OCI-LY1 (cell line): ENCODE results near the gene NECAB2.

Experiments used
- H2AFZ ChIP-seq: fragments of 200-600 bp; sonication (generic), shearing (Covaris generic); 2 replicates; pipeline ENCODE4 v1.6.0; 2014; ENCODE audit warnings: antibody characterized with exemption, mild to moderate bottlenecking, low read length
- H3F3A ChIP-seq: fragments of 200-600 bp; sonication (generic), shearing (Covaris generic); 2 replicates; pipeline ENCODE4 v1.6.0; 2014; ENCODE audit warnings: mild to moderate bottlenecking, antibody characterized with exemption, low read length, moderate library complexity; ENCODE audit not compliant: insufficient read depth
- H3K27ac ChIP-seq: fragments of 200-600 bp; sonication (generic); 2 replicates; pipeline ENCODE4 v1.5.1; 2014; ENCODE audit warnings: low read length, mixed run types, mild to moderate bottlenecking, low read depth; ENCODE audit not compliant: poor library complexity, severe bottlenecking
- H3K27me3 ChIP-seq: fragments of 200-600 bp; sonication (generic); 2 replicates; pipeline ENCODE4 v1.6.0; 2014; ENCODE audit warnings: antibody characterized with exemption, mild to moderate bottlenecking, low read length, moderate library complexity; ENCODE audit not compliant: insufficient read depth
- H3K36me3 ChIP-seq: fragments of 200-600 bp; sonication (generic); 2 replicates; pipeline ENCODE4 v1.6.1; 2014; ENCODE audit warnings: mild to moderate bottlenecking, antibody characterized with exemption, low read length, moderate library complexity, mixed read lengths; ENCODE audit not compliant: insufficient read depth
- H3K4me1 ChIP-seq: fragments of 200-600 bp; sonication (generic); 2 replicates; pipeline ENCODE4 v1.5.1; 2014; ENCODE audit warnings: mild to moderate bottlenecking, low read length, moderate library complexity; ENCODE audit not compliant: insufficient read depth, severe bottlenecking
- H3K4me2 ChIP-seq: fragments of 200-600 bp; sonication (generic), shearing (Covaris generic); 2 replicates; pipeline ENCODE4 v1.6.1; 2014; ENCODE audit warnings: low read length
- H3K4me3 ChIP-seq: fragments of 200-600 bp; sonication (generic); 2 replicates; pipeline ENCODE4 v1.5.1; 2014; ENCODE audit warnings: low read length, low read depth, mild to moderate bottlenecking, mixed read lengths; ENCODE audit not compliant: poor library complexity, severe bottlenecking
- H3K79me2 ChIP-seq: fragments of 200-600 bp; shearing (Covaris generic); 2 replicates; pipeline ENCODE4 v1.6.1; 2016; ENCODE audit warnings: mixed run types, low read length, mixed read lengths; ENCODE audit not compliant: insufficient read depth
- H3K9ac ChIP-seq: fragments of 200-600 bp; sonication (generic), shearing (Covaris generic); 2 replicates; pipeline ENCODE4 v1.6.1; 2014; ENCODE audit warnings: mild to moderate bottlenecking, low read length, mixed read lengths
- H3K9me2 ChIP-seq: fragments of 200-600 bp; sonication (generic), shearing (Covaris generic); 2 replicates; pipeline ENCODE4 v1.6.1; 2014; ENCODE audit warnings: low read depth, mild to moderate bottlenecking, low read length, mixed read lengths
- H3K9me3 ChIP-seq: fragments of 200-600 bp; shearing (Covaris generic); 2 replicates; pipeline ENCODE4 v1.6.1; 2014; ENCODE audit warnings: low read length, mixed read lengths
- H4K20me1 ChIP-seq: fragments of 200-600 bp; sonication (generic), shearing (Covaris generic); 2 replicates; pipeline ENCODE4 v1.6.0; 2016; ENCODE audit warnings: mild to moderate bottlenecking, low read length; ENCODE audit not compliant: insufficient read depth
- CTCF ChIP-seq: fragments of 200-600 bp; sonication (generic), shearing (Covaris generic); IDR thresholded peaks from 2 replicates; pipeline ENCODE4 v1.5.1; 2017; ENCODE audit warnings: mild to moderate bottlenecking, antibody characterized with exemption, low read length, moderate library complexity, mixed read lengths
- EZH2 ChIP-seq: fragments of 200-600 bp; sonication (generic), shearing (Covaris generic); IDR thresholded peaks from 2 replicates; pipeline ENCODE4 v1.8.0; 2017; ENCODE audit warnings: borderline replicate concordance, mixed run types, mild to moderate bottlenecking, antibody characterized with exemption, low read length, moderate library complexity, mixed read lengths

Gene NECAB2

GRCh38 chr16:84036982-84037425, 69.0 kb downstream of the NECAB2 start:
- Histone ChIP-seq H3K27me3 (peaks cover 12% of the 10 kb centered on the region; the same call in 1 of the 2 replicates), H3K9ac (no peak overlapping the region), H3K4me2 (no peak overlapping the region), H2AFZ (no peak overlapping the region), H3F3A (no peaks in the 10 kb centered on the region), H3K79me2 (no peaks in the 10 kb centered on the region), H3K9me3 (no peaks in the 10 kb centered on the region), H3K4me3 (no peak overlapping the region), H3K27ac (no peak overlapping the region), H3K36me3 (no peaks in the 10 kb centered on the region; the same call in 1 of the 2 replicates), H4K20me1 (no peaks in the 10 kb centered on the region), H3K4me1 (no peaks in the 10 kb centered on the region), H3K9me2 (no peaks in the 10 kb centered on the region)
- TF ChIP-seq EZH2 (no peak), CTCF (no peak)

- Histone ChIP-seq H3K9me3 (no peaks in the 10 kb centered on the region), H3K27ac (no peak overlapping the region), H3K79me2 (no peaks in the 10 kb centered on the region), H4K20me1 (no peaks in the 10 kb centered on the region), H3K36me3 (no peaks in the 10 kb centered on the region; the same call in 1 of the 2 replicates), H3K4me1 (no peaks in the 10 kb centered on the region), H3K27me3 (peaks cover 12% of the 10 kb centered on the region; the same call in 1 of the 2 replicates), H2AFZ (no peak overlapping the region), H3K4me2 (no peak overlapping the region), H3F3A (no peaks in the 10 kb centered on the region), H3K9ac (no peak overlapping the region), H3K4me3 (no peak overlapping the region), H3K9me2 (no peaks in the 10 kb centered on the region)
- no peak for TF ChIP-seq CTCF
- no peak for TF ChIP-seq EZH2
Measured at GRCh38 chr16:84038469-84038868, 70.4 kb downstream of the NECAB2 start.

- Histone ChIP-seq H3K9ac (no peak overlapping the region), H2AFZ (no peak overlapping the region), H3K27ac (no peak overlapping the region), H3K36me3 (no peaks in the 10 kb centered on the region; the same call in 1 of the 2 replicates), H4K20me1 (no peaks in the 10 kb centered on the region), H3F3A (no peaks in the 10 kb centered on the region), H3K4me1 (no peaks in the 10 kb centered on the region), H3K27me3 (peaks cover 12% of the 10 kb centered on the region; the same call in 1 of the 2 replicates), H3K9me3 (no peaks in the 10 kb centered on the region), H3K4me2 (no peak overlapping the region), H3K79me2 (no peaks in the 10 kb centered on the region), H3K9me2 (no peaks in the 10 kb centered on the region), H3K4me3 (no peak overlapping the region)
- TF ChIP-seq EZH2 = no peak
- no peak for TF ChIP-seq CTCF
Measured at GRCh38 chr16:84039696-84040095, 71.7 kb downstream of the NECAB2 start.
